Mammary epithelial cell (primary cell): ENCODE results near the gene KIF6.

Source experiments
- EZH2 ChIP-seq: IDR thresholded peaks from 2 replicates; pipeline ENCODE4 v1.6.1; 2012; ENCODE audit warnings: low read length, inconsistent platforms, borderline replicate concordance
- TF ChIP-seq, protein P1 (sequence below), 2 donors: IDR thresholded peaks in 1 of 2; conservative IDR thresholded peaks in 1 of 2; 2 replicates each; pipeline ENCODE4 v1.5.1; 2011 to 2012; ENCODE audit warnings: inconsistent platforms in 2 of 2, low read length in 2 of 2, mild to moderate bottlenecking in 2 of 2, control low read depth in 1 of 2, low read depth in 1 of 2; ENCODE audit not compliant: insufficient read depth in 1 of 2; ENCODE audit errors: extremely low read depth in 1 of 2

DNA sequence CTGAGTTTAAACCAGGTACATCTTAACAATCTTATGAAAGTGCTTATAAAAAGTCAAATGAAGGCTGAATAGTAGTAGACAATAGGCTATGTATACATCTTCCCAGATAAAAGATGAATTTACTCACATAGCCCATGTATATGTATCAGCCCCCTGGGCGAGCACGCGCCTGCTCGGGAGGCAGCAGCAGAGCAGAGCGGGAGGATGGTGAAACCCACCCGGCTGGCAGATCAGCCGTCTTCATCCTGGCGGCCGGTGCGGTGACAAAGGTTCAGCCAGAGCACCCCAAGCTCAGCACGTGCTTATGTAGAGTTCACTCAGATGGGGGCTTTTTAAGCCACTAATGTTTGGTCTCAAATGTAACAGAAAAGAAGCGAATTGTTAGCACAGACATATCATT, 184.8 kb downstream of the KIF6 start:
- TF ChIP-seq, protein P1, sequence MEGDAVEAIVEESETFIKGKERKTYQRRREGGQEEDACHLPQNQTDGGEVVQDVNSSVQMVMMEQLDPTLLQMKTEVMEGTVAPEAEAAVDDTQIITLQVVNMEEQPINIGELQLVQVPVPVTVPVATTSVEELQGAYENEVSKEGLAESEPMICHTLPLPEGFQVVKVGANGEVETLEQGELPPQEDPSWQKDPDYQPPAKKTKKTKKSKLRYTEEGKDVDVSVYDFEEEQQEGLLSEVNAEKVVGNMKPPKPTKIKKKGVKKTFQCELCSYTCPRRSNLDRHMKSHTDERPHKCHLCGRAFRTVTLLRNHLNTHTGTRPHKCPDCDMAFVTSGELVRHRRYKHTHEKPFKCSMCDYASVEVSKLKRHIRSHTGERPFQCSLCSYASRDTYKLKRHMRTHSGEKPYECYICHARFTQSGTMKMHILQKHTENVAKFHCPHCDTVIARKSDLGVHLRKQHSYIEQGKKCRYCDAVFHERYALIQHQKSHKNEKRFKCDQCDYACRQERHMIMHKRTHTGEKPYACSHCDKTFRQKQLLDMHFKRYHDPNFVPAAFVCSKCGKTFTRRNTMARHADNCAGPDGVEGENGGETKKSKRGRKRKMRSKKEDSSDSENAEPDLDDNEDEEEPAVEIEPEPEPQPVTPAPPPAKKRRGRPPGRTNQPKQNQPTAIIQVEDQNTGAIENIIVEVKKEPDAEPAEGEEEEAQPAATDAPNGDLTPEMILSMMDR (conservative IDR thresholded peaks at IDR 0.05 in 1 of 2, IDR thresholded peaks at IDR 0.05 in 1 of 2; ENCODE audit: extremely low read depth in 1 of 2, insufficient read depth in 1 of 2, low read depth in 1 of 2, low read length in 2 of 2), result no peak
- TF ChIP-seq EZH2, result no peak
